ENCODE results near the gene TMCC3. TPM values are rescaled to one million over a fixed set of nuclear protein-coding genes. Genes with fewer than 3 reads are reported as not detected.

The TMCC3 gene
- total RNA-seq, 1 donor from 2014 or later, result 48.1 TPM

DNA sequence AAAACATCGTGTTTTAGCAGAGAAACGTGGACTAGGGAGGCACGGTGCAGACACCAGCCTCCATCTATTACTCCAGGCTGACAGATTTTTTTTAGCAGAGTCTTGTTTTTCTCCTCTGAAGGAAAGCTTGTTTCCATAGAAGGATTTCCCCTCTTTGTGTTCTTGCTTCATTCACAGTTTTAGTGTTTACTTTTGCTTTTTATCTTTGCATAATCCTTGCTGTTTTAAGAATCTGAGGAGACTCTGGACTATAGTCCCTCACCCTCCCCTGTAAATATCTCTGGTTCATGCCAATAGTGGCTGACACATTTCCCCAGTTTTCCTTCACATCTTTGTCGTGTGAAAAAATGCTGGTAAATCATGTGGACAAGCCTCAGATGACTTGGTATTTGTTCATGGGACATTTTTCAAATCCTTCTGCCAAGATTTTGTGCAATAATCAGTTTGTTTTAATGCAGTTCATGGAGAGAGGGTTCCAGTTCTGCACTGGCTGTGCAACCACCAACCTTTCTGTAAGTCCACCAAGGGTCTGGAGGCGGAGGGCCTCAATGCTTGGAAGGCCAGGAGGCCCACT lies 39.9 kb upstream of the TMCC3 start:
- Mint-ChIP-seq H3K36me3 (ENCODE audit: low read depth, unreplicated experiment) (no peaks in the 10 kb centered on the region), H3K9me3 (ENCODE audit: unreplicated experiment) (no peaks in the 10 kb centered on the region), H3K4me1 (ENCODE audit: unreplicated experiment) (peaks cover 25% of the 10 kb centered on the region), H3K27ac (ENCODE audit: unreplicated experiment) (no peak overlapping the region), H3K4me3 (ENCODE audit: unreplicated experiment) (no peak overlapping the region), H3K27me3 (ENCODE audit: unreplicated experiment) (no peaks in the 10 kb centered on the region)
- TF ChIP-seq CTCF (IDR thresholded peaks at IDR 0.05; ENCODE audit: unreplicated experiment), result no peak
- DNase-seq (ENCODE audit: low spot score), result no peak

DNA sequence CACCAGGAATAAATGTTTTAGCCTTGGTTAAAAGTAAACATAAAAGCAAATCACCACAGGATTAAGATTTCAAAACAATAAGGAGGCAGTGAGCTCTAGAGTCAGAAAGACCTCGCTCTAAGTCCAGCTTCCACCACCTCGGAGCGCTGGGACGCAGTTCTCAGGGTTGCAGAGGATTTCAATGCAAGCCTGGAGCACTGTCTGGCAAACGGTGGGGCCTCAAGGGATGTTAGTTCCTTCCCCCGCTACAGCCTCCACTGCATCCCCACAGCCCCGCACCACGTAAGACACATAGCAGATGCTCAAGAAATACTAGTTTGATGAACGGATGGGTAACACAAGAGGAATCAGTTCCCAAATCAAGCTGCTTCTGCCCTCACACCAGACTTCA lies 39.3 kb upstream of the TMCC3 start:
- no peaks in the 10 kb centered on the region for H3K9me3 Mint-ChIP-seq (ENCODE audit: unreplicated experiment)
- DNase-seq (ENCODE audit: low spot score), result peak; percentile 10
- no peaks in the 10 kb centered on the region for H3K36me3 Mint-ChIP-seq (ENCODE audit: low read depth, unreplicated experiment)
- no peak for TF ChIP-seq CTCF (IDR thresholded peaks at IDR 0.05; ENCODE audit: unreplicated experiment)
- peaks cover 25% of the 10 kb centered on the region for H3K4me1 Mint-ChIP-seq (ENCODE audit: unreplicated experiment)
- no peak overlapping the region for H3K27ac Mint-ChIP-seq (ENCODE audit: unreplicated experiment)
- H3K27me3 Mint-ChIP-seq (ENCODE audit: unreplicated experiment), result no peaks in the 10 kb centered on the region
- H3K4me3 Mint-ChIP-seq (ENCODE audit: unreplicated experiment), result no peak overlapping the region

DNA sequence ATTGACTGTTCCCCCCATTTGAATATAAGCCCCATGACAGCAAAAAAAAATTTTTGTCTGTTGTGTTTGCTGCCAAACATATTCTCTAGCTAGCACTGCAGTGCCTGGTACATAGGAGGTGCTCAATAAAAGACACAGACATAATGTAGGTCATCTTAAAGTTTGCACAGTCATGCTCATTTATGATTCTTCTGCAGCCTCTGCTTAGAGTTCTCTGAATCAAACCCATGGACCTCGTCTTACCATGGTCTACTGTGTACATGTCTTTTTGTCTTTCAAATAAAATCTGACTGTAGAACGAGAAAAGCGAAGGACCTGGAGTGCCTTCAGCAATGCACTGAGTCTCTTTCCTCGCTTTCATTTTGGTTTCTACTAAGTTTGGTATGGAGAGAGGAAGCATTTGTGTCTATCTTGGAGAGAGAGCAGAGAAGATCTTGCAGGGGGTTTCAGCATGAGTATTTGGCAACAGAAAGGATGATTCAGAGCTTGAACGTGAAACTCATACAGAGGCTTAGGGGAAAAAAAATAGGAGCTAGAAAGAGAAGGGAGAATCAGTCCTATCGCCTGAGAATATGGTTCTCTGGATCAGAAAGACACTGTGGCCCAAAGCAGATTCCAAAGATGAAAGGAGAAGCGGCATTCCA lies 38.8 kb upstream of the TMCC3 start:
- Mint-ChIP-seq H3K4me1 (ENCODE audit: unreplicated experiment) (peaks cover 25% of the 10 kb centered on the region), H3K9me3 (ENCODE audit: unreplicated experiment) (no peaks in the 10 kb centered on the region), H3K27me3 (ENCODE audit: unreplicated experiment) (peaks cover 1% of the 10 kb centered on the region), H3K36me3 (ENCODE audit: low read depth, unreplicated experiment) (no peaks in the 10 kb centered on the region), H3K27ac (ENCODE audit: unreplicated experiment) (no peak overlapping the region), H3K4me3 (ENCODE audit: unreplicated experiment) (no peak overlapping the region)
- no peak for TF ChIP-seq CTCF (IDR thresholded peaks at IDR 0.05; ENCODE audit: unreplicated experiment)
- DNase-seq (ENCODE audit: low spot score), result no peak

DNA sequence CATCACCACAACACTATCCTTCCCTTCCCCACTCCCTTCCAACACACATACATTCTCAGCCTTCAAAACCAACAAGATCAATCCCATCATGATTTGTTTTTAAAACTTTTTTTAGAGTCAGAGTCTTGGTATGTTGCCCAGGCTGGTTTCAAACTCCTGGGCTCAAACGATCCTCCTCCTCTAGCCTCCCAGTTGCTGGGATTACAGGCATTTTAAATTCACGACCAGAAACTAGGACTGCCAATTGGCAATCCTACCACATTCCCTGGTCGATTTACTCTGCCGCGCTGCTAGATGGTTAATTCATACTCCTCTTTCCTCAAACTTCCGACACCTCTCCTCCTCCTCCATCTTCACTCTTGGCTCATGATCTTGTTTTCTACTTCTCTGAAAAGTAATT lies 37.5 kb upstream of the TMCC3 start:
- H3K27ac Mint-ChIP-seq (ENCODE audit: unreplicated experiment), result no peak overlapping the region
- TF ChIP-seq CTCF (IDR thresholded peaks at IDR 0.05; ENCODE audit: unreplicated experiment), result no peak
- peaks cover 1% of the 10 kb centered on the region for H3K27me3 Mint-ChIP-seq (ENCODE audit: unreplicated experiment)
- no peaks in the 10 kb centered on the region for H3K9me3 Mint-ChIP-seq (ENCODE audit: unreplicated experiment)
- no peak overlapping the region for H3K4me3 Mint-ChIP-seq (ENCODE audit: unreplicated experiment)
- no peak for DNase-seq (ENCODE audit: low spot score)
- no peaks in the 10 kb centered on the region for H3K36me3 Mint-ChIP-seq (ENCODE audit: low read depth, unreplicated experiment)
- peaks cover 23% of the 10 kb centered on the region for H3K4me1 Mint-ChIP-seq (ENCODE audit: unreplicated experiment)

DNA sequence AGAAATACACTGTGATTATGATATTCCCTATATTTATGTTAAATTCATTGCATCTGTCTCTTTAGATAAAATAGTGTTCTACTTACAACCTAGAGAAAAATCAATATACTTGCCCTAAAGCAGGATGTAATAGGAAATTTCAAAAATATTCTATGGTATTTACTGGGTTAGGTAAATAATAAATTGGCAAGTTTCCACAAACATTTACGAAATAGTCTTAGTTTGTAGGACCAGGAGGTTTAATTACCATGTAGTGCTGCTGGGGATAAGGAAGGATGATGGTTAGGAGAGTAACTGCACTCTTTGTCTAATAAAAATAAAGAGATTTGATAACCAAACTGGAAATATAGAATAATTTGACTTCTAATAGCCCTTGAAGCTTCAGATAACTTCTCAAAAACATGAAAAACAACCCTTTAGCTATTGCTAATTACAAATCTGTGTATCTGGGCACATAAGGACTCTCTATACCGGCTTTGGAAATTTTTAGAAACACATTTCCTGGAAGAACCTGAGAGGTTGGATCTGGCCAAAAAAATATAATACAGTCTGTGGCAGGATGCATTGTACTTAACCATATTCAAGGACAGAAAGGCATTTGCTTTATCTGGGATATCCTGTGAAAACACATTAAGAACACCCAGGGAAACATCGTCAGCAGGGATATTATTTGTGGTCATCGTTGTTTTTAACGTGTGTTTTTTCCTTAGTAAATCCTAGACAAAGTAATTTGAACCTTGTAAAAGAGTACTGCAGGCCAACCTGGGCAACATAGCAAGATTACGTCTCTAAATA lies 36.7 kb upstream of the TMCC3 start:
- H3K27ac Mint-ChIP-seq (ENCODE audit: unreplicated experiment), result no peak overlapping the region
- TF ChIP-seq CTCF (IDR thresholded peaks at IDR 0.05; ENCODE audit: unreplicated experiment), result no peak
- peaks cover 22% of the 10 kb centered on the region for H3K4me1 Mint-ChIP-seq (ENCODE audit: unreplicated experiment)
- DNase-seq (ENCODE audit: low spot score), result no peak
- no peaks in the 10 kb centered on the region for H3K36me3 Mint-ChIP-seq (ENCODE audit: low read depth, unreplicated experiment)
- no peak overlapping the region for H3K4me3 Mint-ChIP-seq (ENCODE audit: unreplicated experiment)
- H3K9me3 Mint-ChIP-seq (ENCODE audit: unreplicated experiment), result no peaks in the 10 kb centered on the region
- peaks cover 1% of the 10 kb centered on the region for H3K27me3 Mint-ChIP-seq (ENCODE audit: unreplicated experiment)

All from endothelial cell (in vitro differentiated cells).